Measurements from ENCODE around the gene TPST1.
A peak's percentile ranks its signal among the peaks of the same experiment; 100 is the strongest.
"Not testable (repeated sequence)": the region's sequence is repeated elsewhere in the genome, so short reads cannot be mapped to it uniquely, and the experiment has no call there.

The TPST1 gene

GRCh38 chr7:66296557-66296956 lies 91.4 kb downstream of the TPST1 start:
- DNase-seq = peak; percentile 48

- DNase-seq = no peak
These were observed 92.4 kb downstream of the TPST1 start for GRCh38 chr7:66297579-66297978.

GRCh38 chr7:66301249-66301648 lies 96.1 kb downstream of the TPST1 start:
- DNase-seq = no peak

- DNase-seq = no peak
These were observed 96.6 kb downstream of the TPST1 start for GRCh38 chr7:66301737-66302136.

- no peak for DNase-seq
These were observed 98.5 kb downstream of the TPST1 start for GRCh38 chr7:66303454-66304155.

GRCh38 chr7:66304536-66304935 lies 99.4 kb downstream of the TPST1 start:
- no peak for DNase-seq

- DNase-seq = no peak
These were observed 101.1 kb downstream of the TPST1 start for GRCh38 chr7:66306243-66306642.

- DNase-seq = no peak
These were observed 102.6 kb downstream of the TPST1 start for GRCh38 chr7:66307591-66308215.

- no peak for DNase-seq
These were observed 103.3 kb downstream of the TPST1 start for GRCh38 chr7:66308411-66308810.

- no peak for DNase-seq
These were observed 105.5 kb downstream of the TPST1 start for GRCh38 chr7:66310620-66311019.

- DNase-seq = no peak
These were observed 108.9 kb downstream of the TPST1 start for GRCh38 chr7:66313886-66314568.

GRCh38 chr7:66315192-66315591 lies 110.1 kb downstream of the TPST1 start:
- DNase-seq = no peak

- no peak for DNase-seq
These were observed 114.4 kb downstream of the TPST1 start for GRCh38 chr7:66319407-66319979.

GRCh38 chr7:66321283-66321682 lies 116.1 kb downstream of the TPST1 start:
- DNase-seq = no peak

GRCh38 chr7:66323114-66323796 lies 118.1 kb downstream of the TPST1 start:
- no peak for DNase-seq

- not testable (repeated sequence) for DNase-seq
These were observed 119.9 kb downstream of the TPST1 start for GRCh38 chr7:66324985-66325384.

- peak; percentile 81 for DNase-seq
These were observed 121.5 kb downstream of the TPST1 start for GRCh38 chr7:66326501-66327215.

GRCh38 chr7:66330961-66331360 lies 125.8 kb downstream of the TPST1 start:
- no peak for DNase-seq

GRCh38 chr7:66331883-66332282 lies 126.7 kb downstream of the TPST1 start:
- no peak for DNase-seq

GRCh38 chr7:66333443-66333842 lies 128.3 kb downstream of the TPST1 start:
- no peak for DNase-seq

GRCh38 chr7:66335318-66335717 lies 130.2 kb downstream of the TPST1 start:
- DNase-seq = no peak

- DNase-seq = no peak
These were observed 131.6 kb downstream of the TPST1 start for GRCh38 chr7:66336760-66337159.

All from fibroblast of skin of scalp (primary cell).